ENCODE results near the gene MOB3A. TPM values are rescaled to one million over a fixed set of nuclear protein-coding genes. Genes with fewer than 3 reads are reported as not detected.
"Not testable (repeated sequence)": the region's sequence is repeated elsewhere in the genome, so short reads cannot be mapped to it uniquely, and the experiment has no call there.

Gene MOB3A
- total and polyA plus RNA-seq, 10 of the 15 experiments (the other 5 are each of a cell fraction or from before 2014, with no cell fraction given), result 7.5 to 229 (median 79.4) TPM

DNA sequence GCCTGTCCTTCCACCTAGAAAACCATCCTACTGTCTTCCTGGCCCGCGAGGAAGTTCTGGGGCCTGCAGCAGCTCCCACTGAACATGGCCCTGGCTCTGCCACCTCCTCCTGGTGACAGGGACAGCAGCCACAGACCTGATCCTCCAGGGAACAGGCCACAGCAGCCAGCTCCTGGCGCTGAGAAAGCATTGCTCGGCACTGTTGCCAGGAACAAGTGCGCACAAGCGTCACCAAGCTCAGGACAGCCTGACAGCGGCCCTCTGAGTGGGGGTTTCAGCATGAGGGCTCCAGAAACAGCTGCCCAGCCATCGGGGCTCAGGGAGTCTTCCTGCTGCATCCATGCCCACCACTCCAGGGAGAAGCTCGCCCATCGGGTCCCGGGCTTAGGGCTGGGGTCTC lies 33.4 kb upstream of the MOB3A start (continued):
- TF ChIP-seq NR2C2 (IDR thresholded peaks at IDR 0.05; ENCODE audit: borderline replicate concordance, control insufficient read depth, insufficient read length, low read depth), result no peak
- no peak for TF ChIP-seq CEBPB (IDR thresholded peaks at IDR 0.05; ENCODE audit: borderline replicate concordance in 1 of 2, low read depth in 2 of 2, low read length in 2 of 2)
- no peak for TF ChIP-seq KDM1A (IDR thresholded peaks at IDR 0.05; ENCODE audit: borderline replicate concordance)
- no peak for TF ChIP-seq STAT1 (conservative IDR thresholded peaks at IDR 0.05)
- TF ChIP-seq, protein P1, sequence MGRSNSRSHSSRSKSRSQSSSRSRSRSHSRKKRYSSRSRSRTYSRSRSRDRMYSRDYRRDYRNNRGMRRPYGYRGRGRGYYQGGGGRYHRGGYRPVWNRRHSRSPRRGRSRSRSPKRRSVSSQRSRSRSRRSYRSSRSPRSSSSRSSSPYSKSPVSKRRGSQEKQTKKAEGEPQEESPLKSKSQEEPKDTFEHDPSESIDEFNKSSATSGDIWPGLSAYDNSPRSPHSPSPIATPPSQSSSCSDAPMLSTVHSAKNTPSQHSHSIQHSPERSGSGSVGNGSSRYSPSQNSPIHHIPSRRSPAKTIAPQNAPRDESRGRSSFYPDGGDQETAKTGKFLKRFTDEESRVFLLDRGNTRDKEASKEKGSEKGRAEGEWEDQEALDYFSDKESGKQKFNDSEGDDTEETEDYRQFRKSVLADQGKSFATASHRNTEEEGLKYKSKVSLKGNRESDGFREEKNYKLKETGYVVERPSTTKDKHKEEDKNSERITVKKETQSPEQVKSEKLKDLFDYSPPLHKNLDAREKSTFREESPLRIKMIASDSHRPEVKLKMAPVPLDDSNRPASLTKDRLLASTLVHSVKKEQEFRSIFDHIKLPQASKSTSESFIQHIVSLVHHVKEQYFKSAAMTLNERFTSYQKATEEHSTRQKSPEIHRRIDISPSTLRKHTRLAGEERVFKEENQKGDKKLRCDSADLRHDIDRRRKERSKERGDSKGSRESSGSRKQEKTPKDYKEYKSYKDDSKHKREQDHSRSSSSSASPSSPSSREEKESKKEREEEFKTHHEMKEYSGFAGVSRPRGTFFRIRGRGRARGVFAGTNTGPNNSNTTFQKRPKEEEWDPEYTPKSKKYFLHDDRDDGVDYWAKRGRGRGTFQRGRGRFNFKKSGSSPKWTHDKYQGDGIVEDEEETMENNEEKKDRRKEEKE (IDR thresholded peaks at IDR 0.05), result no peak
- no peak for TF ChIP-seq TAF1 (IDR thresholded peaks at IDR 0.05; ENCODE audit: borderline replicate concordance, low read depth, low read length)
- TF ChIP-seq CHD1 (IDR thresholded peaks at IDR 0.05; ENCODE audit: low read depth, low read length), result no peak
- TF ChIP-seq POLR2AphosphoS2 (IDR thresholded peaks at IDR 0.05; ENCODE audit: low read depth, low read length), result no peak
- no peak for TF ChIP-seq IKZF2 (IDR thresholded peaks at IDR 0.05)

DNA sequence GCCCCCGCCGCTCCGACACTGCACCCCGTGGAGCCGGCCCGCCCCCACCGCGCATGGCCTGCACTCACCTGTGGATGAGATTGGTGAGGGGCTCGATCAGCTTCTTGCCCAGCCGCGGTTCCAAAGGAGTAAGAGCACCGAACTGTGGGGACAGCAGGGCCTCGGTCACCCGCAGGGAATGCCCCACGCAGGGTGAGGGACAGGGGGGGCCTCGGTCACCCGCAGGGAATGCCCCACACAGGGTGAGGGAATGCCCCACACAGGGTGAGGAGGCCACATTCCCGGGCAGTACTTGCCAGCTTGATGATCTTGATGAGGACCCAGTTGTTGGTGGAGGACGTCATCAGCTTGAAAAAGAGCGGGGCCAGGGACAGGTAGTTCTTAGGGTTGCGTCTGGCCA lies 32.9 kb upstream of the MOB3A start:
- no peak for DNase-seq (ENCODE audit: low read depth, low spot score)
- SMC1A ChIA-PET (ENCODE audit: uncharacterized antibody, unreplicated experiment), result no interaction called here
- intact Hi-C loops (cut with micrococcal nuclease; ENCODE audit: unreplicated experiment), result no loop called here
- in situ Hi-C loops (cut with MboI), result no loop called here
- Histone ChIP-seq H3K4me1 (ENCODE audit: control insufficient read depth, insufficient read depth, low read length) (no peaks in the 10 kb centered on the region), H3K36me3 (ENCODE audit: control insufficient read depth in 2 of 2, insufficient read depth in 2 of 2, low read length in 1 of 2) (peaks cover 18 to 48% of the 10 kb centered on the region in 2 experiments; a peak in 3 of 4 replicates), H3K4me2 (ENCODE audit: control insufficient read depth, insufficient read depth) (no peak overlapping the region), H4K20me1 (ENCODE audit: control insufficient read depth, insufficient read depth) (no peaks in the 10 kb centered on the region), H3K27me3 (replicated peaks in 1 of 2; ENCODE audit: control insufficient read depth in 2 of 2, insufficient read depth in 2 of 2, low read length in 1 of 2) (no peaks in the 10 kb centered on the region), H3K27ac (ENCODE audit: control insufficient read depth, insufficient read depth) (no peak overlapping the region), H3K9ac (ENCODE audit: control insufficient read depth, insufficient read depth, low read length) (no peak overlapping the region), H3K9me3 (replicated peaks; ENCODE audit: control insufficient read depth, insufficient read depth, low read length) (no peaks in the 10 kb centered on the region), H3K79me2 (ENCODE audit: control insufficient read depth, insufficient read depth, low read length) (no peaks in the 10 kb centered on the region; the same call in 1 of the 2 replicates), H3K4me3 (no peak overlapping the region), H2AFZ (ENCODE audit: control insufficient read depth, low read depth, low read length) (no peak overlapping the region)
- CTCF ChIA-PET, result no interaction called here
- no peak for ATAC-seq
- no TSS peak for BruUV-seq (replicated peaks)
- FAIRE-seq, result no peak
- TF ChIP-seq, protein P2, sequence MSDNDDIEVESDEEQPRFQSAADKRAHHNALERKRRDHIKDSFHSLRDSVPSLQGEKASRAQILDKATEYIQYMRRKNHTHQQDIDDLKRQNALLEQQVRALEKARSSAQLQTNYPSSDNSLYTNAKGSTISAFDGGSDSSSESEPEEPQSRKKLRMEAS (IDR thresholded peaks at IDR 0.05; ENCODE audit: low read depth, low read length), result no peak
- TF ChIP-seq NRF1 (conservative IDR thresholded peaks at IDR 0.05; ENCODE audit: low read depth, low read length), result no peak
- TF ChIP-seq, protein P3, sequence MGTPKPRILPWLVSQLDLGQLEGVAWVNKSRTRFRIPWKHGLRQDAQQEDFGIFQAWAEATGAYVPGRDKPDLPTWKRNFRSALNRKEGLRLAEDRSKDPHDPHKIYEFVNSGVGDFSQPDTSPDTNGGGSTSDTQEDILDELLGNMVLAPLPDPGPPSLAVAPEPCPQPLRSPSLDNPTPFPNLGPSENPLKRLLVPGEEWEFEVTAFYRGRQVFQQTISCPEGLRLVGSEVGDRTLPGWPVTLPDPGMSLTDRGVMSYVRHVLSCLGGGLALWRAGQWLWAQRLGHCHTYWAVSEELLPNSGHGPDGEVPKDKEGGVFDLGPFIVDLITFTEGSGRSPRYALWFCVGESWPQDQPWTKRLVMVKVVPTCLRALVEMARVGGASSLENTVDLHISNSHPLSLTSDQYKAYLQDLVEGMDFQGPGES (IDR thresholded peaks at IDR 0.05), result no peak
- RAD21 ChIA-PET (ENCODE audit: unreplicated experiment), result no interaction called here
- POLR2A ChIA-PET, result no interaction called here
- 91% methylated on average over 14 of the region's 21 CpGs for WGBS (ENCODE audit: insufficient coverage, insufficient replicate concordance, low lambda C conversion rate, missing lambda C conversion rate)

DNA sequence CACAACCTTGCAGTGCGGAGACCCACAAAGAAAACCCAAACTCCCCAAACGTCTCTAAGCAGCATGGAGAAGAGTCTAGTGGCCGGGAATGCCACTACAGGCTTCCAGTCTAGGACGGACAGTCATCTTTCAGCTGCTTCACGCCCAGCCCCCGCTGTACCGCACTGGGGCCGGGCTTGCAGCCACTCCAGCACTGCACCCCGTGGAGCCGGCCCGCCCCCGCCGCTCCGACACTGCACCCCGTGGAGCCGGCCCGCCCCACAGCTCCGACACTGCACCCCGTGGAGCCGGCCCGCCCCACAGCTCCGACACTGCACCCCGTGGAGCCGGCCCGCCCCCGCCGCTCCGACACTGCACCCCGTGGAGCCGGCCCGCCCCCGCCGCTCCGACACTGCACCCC lies 32.1 kb upstream of the MOB3A start:
- DNase-seq (ENCODE audit: low read depth, low spot score); H3K9ac ChIP-seq (ENCODE audit: control insufficient read depth, insufficient read depth, low read length); POLR2A ChIA-PET; H3K9me3 ChIP-seq (replicated peaks; ENCODE audit: control insufficient read depth, insufficient read depth, low read length); H3K79me2 ChIP-seq (ENCODE audit: control insufficient read depth, insufficient read depth, low read length); H2AFZ ChIP-seq (ENCODE audit: control insufficient read depth, low read depth, low read length); H3K4me2 ChIP-seq (ENCODE audit: control insufficient read depth, insufficient read depth); H3K4me3 ChIP-seq; H4K20me1 ChIP-seq (ENCODE audit: control insufficient read depth, insufficient read depth); H3K27me3 ChIP-seq (replicated peaks in 1 of 2; ENCODE audit: control insufficient read depth in 2 of 2, insufficient read depth in 2 of 2, low read length in 1 of 2); H3K4me1 ChIP-seq (ENCODE audit: control insufficient read depth, insufficient read depth, low read length); H3K27ac ChIP-seq (ENCODE audit: control insufficient read depth, insufficient read depth); RAD21 ChIA-PET (ENCODE audit: unreplicated experiment); in situ Hi-C loops (cut with MboI); SMC1A ChIA-PET (ENCODE audit: uncharacterized antibody, unreplicated experiment); ATAC-seq; BruUV-seq (replicated peaks); FAIRE-seq; intact Hi-C loops (cut with micrococcal nuclease; ENCODE audit: unreplicated experiment); CTCF ChIA-PET: not testable (repeated sequence)
- H3K36me3 ChIP-seq (ENCODE audit: control insufficient read depth in 2 of 2, insufficient read depth in 2 of 2, low read length in 1 of 2), result peaks cover 18 to 50% of the 10 kb centered on the region in 2 experiments; a peak in 3 of 4 replicates
- 91% methylated on average over 22 of the region's 34 CpGs for whole genome bisulfite sequencing (ENCODE audit: insufficient coverage, insufficient replicate concordance, low lambda C conversion rate, missing lambda C conversion rate)

All from GM12878 (cell line).